ENCODE data around the gene MED26. TPM values are rescaled to one million over a fixed set of nuclear protein-coding genes. Genes with fewer than 3 reads are reported as not detected.

Gene MED26
- total and polyA plus RNA-seq, 9 of the 15 experiments (the other 6 are each of a cell fraction or from before 2014, with no cell fraction given): 0.71 to 15.1 (median 6.2) TPM

DNA sequence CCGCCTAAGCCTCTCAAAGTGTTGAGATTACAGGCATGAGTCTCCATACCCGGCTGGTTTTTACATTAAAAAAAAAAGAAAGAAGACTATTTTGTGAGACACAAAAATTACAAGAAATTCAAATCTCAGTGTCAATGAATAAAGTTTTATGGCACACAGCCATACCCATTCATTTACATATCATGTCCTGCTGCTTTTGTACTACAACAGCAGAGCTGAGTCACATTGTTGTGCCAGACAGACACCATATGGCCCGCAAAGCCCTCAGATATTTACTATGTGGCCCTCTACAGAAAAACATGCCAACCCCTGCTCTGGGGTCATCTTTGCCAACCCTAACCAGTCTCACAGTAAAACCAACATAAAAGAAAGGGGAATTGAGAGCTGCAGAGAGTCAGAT lies 26.6 kb upstream of the MED26 start:
- no peak for DNase-seq (ENCODE audit: extremely low read depth in 1 of 4, low spot score in 3 of 4)
- Histone ChIP-seq H3K9me3 (replicated peaks; ENCODE audit: control insufficient read depth, insufficient read depth, low read depth, low read length) (no peaks in the 10 kb centered on the region), H3K79me2 (ENCODE audit: control insufficient read depth, insufficient read depth, low read length) (peaks cover 36% of the 10 kb centered on the region), H3K27me3 (ENCODE audit: control insufficient read depth in 2 of 2, insufficient read depth in 2 of 2, low read length in 2 of 2) (no peaks in the 10 kb centered on the region), H2AFZ (ENCODE audit: low read depth, low read length) (no peak overlapping the region), H3K4me1 (replicated peaks in 1 of 2; ENCODE audit: control insufficient read depth in 2 of 2, insufficient read depth in 2 of 2, low read length in 2 of 2) (peaks cover 7 to 9% of the 10 kb centered on the region in 2 experiments; a peak in 3 of 5 replicates), H3K4me2 (ENCODE audit: insufficient read depth, low read length) (no peak overlapping the region), H4K20me1 (replicated peaks; ENCODE audit: control insufficient read depth, insufficient read depth, low read length) (peaks cover 13% of the 10 kb centered on the region), H3K9me1 (ENCODE audit: control insufficient read depth, insufficient read depth, low read length) (peaks cover 6% of the 10 kb centered on the region), H3K27ac (ENCODE audit: extremely low read depth, low read depth, low read length) (no peak overlapping the region), H3K4me3 (no peak overlapping the region), H3K36me3 (ENCODE audit: control insufficient read depth, insufficient read depth, low read length) (peaks cover 93% of the 10 kb centered on the region), H3K9ac (ENCODE audit: insufficient read depth in 1 of 2, low read depth in 2 of 2, low read length in 2 of 2) (no peak overlapping the region)
- no peak for FAIRE-seq
- TF ChIP-seq ZZZ3 (IDR thresholded peaks at IDR 0.05) (no peak), FOS (IDR thresholded peaks at IDR 0.05; ENCODE audit: extremely low read depth, insufficient read length) (no peak), SRSF7 (optimal IDR thresholded peaks at IDR 0.05; ENCODE audit: low read depth, low read length) (no peak), FOSL1 (tag; conservative IDR thresholded peaks at IDR 0.05) (no peak), RB1 (IDR thresholded peaks at IDR 0.05; ENCODE audit: low read depth) (no peak), FOXA1 (IDR thresholded peaks at IDR 0.05; ENCODE audit: borderline replicate concordance) (no peak), OTX1 (CRISPR knock-in tag; IDR thresholded peaks at IDR 0.05) (no peak), ZNF780A (CRISPR knock-in tag; IDR thresholded peaks at IDR 0.05) (no peak), ZNF695 (CRISPR knock-in tag; IDR thresholded peaks at IDR 0.05) (no peak), ASH1L (IDR thresholded peaks at IDR 0.05; ENCODE audit: borderline replicate concordance, low read depth, partially characterized antibody) (no peak), ZNF384 (IDR thresholded peaks at IDR 0.05; ENCODE audit: low read depth, low read length) (no peak), RAD21 (CRISPR knock-in tag; conservative IDR thresholded peaks at IDR 0.05 in 1 of 2, IDR thresholded peaks at IDR 0.05 in 1 of 2) (no peak), SMARCE1 (IDR thresholded peaks at IDR 0.05) (no peak), ZNF184 (CRISPR knock-in tag; IDR thresholded peaks at IDR 0.05) (no peak), MBD2 (IDR thresholded peaks at IDR 0.05; ENCODE audit: borderline replicate concordance, low read depth) (no peak), ZNF75A (CRISPR knock-in tag; IDR thresholded peaks at IDR 0.05) (no peak)
- TF ChIP-seq, protein P1, sequence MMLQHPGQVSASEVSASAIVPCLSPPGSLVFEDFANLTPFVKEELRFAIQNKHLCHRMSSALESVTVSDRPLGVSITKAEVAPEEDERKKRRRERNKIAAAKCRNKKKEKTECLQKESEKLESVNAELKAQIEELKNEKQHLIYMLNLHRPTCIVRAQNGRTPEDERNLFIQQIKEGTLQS (IDR thresholded peaks at IDR 0.05): no peak
- TF ChIP-seq, protein P1 (CRISPR knock-in tag; conservative IDR thresholded peaks at IDR 0.05): no peak
- TF ChIP-seq, protein P2, sequence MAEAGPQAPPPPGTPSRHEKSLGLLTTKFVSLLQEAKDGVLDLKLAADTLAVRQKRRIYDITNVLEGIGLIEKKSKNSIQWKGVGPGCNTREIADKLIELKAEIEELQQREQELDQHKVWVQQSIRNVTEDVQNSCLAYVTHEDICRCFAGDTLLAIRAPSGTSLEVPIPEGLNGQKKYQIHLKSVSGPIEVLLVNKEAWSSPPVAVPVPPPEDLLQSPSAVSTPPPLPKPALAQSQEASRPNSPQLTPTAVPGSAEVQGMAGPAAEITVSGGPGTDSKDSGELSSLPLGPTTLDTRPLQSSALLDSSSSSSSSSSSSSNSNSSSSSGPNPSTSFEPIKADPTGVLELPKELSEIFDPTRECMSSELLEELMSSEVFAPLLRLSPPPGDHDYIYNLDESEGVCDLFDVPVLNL (CRISPR knock-in tag; IDR thresholded peaks at IDR 0.05; ENCODE audit: low read depth): no peak
- 95% methylated on average over 3 of the region's 3 CpGs for WGBS (ENCODE audit: insufficient coverage, low coverage, missing lambda C conversion rate)
- in situ Hi-C loops (cut with MboI) (no loop called here), intact Hi-C loops (cut with micrococcal nuclease) (no loop called here)
- ChIA-PET CTCF (ENCODE audit: low intra/inter-chr PET ratio) (no interaction called here), POLR2A (interaction anchor here (1.0 to 1.1 kb wide), 2 partner anchors 9 to 11 kb away, joined by 3 read pairs; no protein-coding TSS in a partner anchor)
- ATAC-seq: no peak
- BruUV-seq (replicated peaks): no TSS peak

Data from K562 (cell line).